GM12873 (cell line): ENCODE data around the gene MAPKAP1.

Source experiments
- CTCF ChIP-seq: IDR thresholded peaks from 2 replicates; pipeline ENCODE4 v1.5.1; 2012; ENCODE audit warnings: low read depth, mild to moderate bottlenecking, moderate library complexity, low read length, control low read depth; ENCODE audit not compliant: insufficient read depth; ENCODE audit errors: missing control alignments

MAPKAP1 gene

GRCh38 chr9:125524583-125525355 lies 182.2 kb downstream of the MAPKAP1 start:
- no peak for TF ChIP-seq CTCF

- no peak for TF ChIP-seq CTCF
These were observed 183.3 kb downstream of the MAPKAP1 start for GRCh38 chr9:125523681-125524080.

- TF ChIP-seq CTCF: no peak
These were observed 184.7 kb downstream of the MAPKAP1 start for GRCh38 chr9:125522328-125522725.

- TF ChIP-seq CTCF: no peak
These were observed 185.3 kb downstream of the MAPKAP1 start for GRCh38 chr9:125521462-125522327.

GRCh38 chr9:125519734-125520133 lies 187.3 kb downstream of the MAPKAP1 start:
- TF ChIP-seq CTCF: no peak

- TF ChIP-seq CTCF: no peak
These were observed 189.4 kb downstream of the MAPKAP1 start for GRCh38 chr9:125517577-125517976.
